Measurements from ENCODE around the gene CNOT6L.

DNA sequence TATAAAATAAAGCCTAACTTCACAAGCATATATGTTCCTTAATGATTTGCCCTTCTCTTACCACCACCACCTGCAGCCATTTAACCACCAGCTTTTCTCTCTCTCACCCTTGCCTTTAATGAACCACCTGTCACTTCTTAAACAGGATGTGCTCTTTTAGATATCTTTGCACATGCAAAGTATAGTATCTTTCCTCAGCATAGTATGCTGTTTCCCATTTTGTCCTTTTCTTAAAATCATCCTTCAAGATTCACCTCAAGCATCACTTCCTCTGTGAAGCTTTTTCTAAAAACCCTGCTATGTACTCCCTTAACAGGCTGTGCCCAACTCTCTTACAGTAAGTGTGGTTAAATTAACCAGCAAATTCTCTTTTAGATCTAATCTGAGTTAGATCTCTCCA, 8.2 kb upstream of the CNOT6L start:
- TF ChIP-seq, protein P1, sequence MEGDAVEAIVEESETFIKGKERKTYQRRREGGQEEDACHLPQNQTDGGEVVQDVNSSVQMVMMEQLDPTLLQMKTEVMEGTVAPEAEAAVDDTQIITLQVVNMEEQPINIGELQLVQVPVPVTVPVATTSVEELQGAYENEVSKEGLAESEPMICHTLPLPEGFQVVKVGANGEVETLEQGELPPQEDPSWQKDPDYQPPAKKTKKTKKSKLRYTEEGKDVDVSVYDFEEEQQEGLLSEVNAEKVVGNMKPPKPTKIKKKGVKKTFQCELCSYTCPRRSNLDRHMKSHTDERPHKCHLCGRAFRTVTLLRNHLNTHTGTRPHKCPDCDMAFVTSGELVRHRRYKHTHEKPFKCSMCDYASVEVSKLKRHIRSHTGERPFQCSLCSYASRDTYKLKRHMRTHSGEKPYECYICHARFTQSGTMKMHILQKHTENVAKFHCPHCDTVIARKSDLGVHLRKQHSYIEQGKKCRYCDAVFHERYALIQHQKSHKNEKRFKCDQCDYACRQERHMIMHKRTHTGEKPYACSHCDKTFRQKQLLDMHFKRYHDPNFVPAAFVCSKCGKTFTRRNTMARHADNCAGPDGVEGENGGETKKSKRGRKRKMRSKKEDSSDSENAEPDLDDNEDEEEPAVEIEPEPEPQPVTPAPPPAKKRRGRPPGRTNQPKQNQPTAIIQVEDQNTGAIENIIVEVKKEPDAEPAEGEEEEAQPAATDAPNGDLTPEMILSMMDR (IDR thresholded peaks at IDR 0.05) = no peak
- TF ChIP-seq POLR2A (IDR thresholded peaks at IDR 0.05) = no peak
